Endodermal cell (in vitro differentiated cells): Measurements from ENCODE around the gene CREB3L2. TPM values are rescaled to one million over a fixed set of nuclear protein-coding genes. Genes with fewer than 3 reads are reported as not detected.
"Not testable (repeated sequence)": the region's sequence is repeated elsewhere in the genome, so short reads cannot be mapped to it uniquely, and the experiment has no call there.

Experiments used
- DNase-seq: peaks from one replicate; pipeline ENCODE4 v3.0.0-alpha.2; 2017
- H3K27ac ChIP-seq: 2 replicates; pipeline ENCODE4 v1.5.1; 2013; ENCODE audit warnings: mild to moderate bottlenecking, low read depth, low read length, moderate library complexity
- H3K27me3 ChIP-seq: 2 replicates; pipeline ENCODE4 v1.6.1; 2013; ENCODE audit warnings: mild to moderate bottlenecking, low read length, moderate library complexity; ENCODE audit not compliant: insufficient read depth, control insufficient read depth, poor library complexity, severe bottlenecking
- H3K36me3 ChIP-seq: 2 replicates; pipeline ENCODE4 v1.7.0; 2013; ENCODE audit warnings: mild to moderate bottlenecking, low read length, moderate library complexity; ENCODE audit not compliant: control insufficient read depth, insufficient read depth
- H3K4me1 ChIP-seq: one replicate; pipeline ENCODE4 v1.7.0; 2013; ENCODE audit warnings: low read length; ENCODE audit not compliant: control insufficient read depth, insufficient read depth
- H3K4me3 ChIP-seq: 2 replicates; pipeline ENCODE4 v1.5.1; 2013; ENCODE audit warnings: mild to moderate bottlenecking, low read length, moderate library complexity
- H3K9ac ChIP-seq: 2 replicates; pipeline ENCODE4 v1.6.1; 2013; ENCODE audit warnings: mild to moderate bottlenecking, low read length, moderate library complexity; ENCODE audit not compliant: poor library complexity, severe bottlenecking; ENCODE audit errors: extremely low read depth
- H3K9me3 ChIP-seq: 2 replicates; pipeline ENCODE4 v1.6.1; 2013; ENCODE audit warnings: mild to moderate bottlenecking, low read length, moderate library complexity; ENCODE audit not compliant: control insufficient read depth
- H3K27ac Mint-ChIP-seq: 2 replicates; pipeline ENCODE4 v1.8.0; 2020; ENCODE audit warnings: mixed read lengths
- H3K27me3 Mint-ChIP-seq: 2 replicates; pipeline ENCODE4 v1.8.0; 2021; ENCODE audit warnings: mild to moderate bottlenecking, mixed read lengths; ENCODE audit not compliant: insufficient read depth
- H3K36me3 Mint-ChIP-seq: 2 replicates; pipeline ENCODE4 v1.8.0; 2020; ENCODE audit warnings: low read depth, mixed read lengths
- H3K4me1 Mint-ChIP-seq: 2 replicates; pipeline ENCODE4 v1.8.0; 2020; ENCODE audit warnings: mixed read lengths
- H3K4me3 Mint-ChIP-seq: 2 replicates; pipeline ENCODE4 v1.8.0; 2020; ENCODE audit warnings: mild to moderate bottlenecking, moderate library complexity, mixed read lengths
- H3K9me3 Mint-ChIP-seq: 2 replicates; pipeline ENCODE4 v1.8.0; 2020; ENCODE audit warnings: mild to moderate bottlenecking, mixed read lengths
- CTCF ChIP-seq: fragments of 200-600 bp; sonication (generic); conservative IDR thresholded peaks from 2 replicates; pipeline ENCODE4 v1.5.0; 2021; ENCODE audit warnings: antibody characterized with exemption, mild to moderate bottlenecking
- WGBS, 2 experiments: methylation state at CpG; one replicate each; pipeline versions ENCODE4 v1.1.5 to v1.1.7; 2013; ENCODE audit warnings: missing lambda C conversion rate in 2 of 2, mixed read lengths in 1 of 2; ENCODE audit not compliant: insufficient coverage in 1 of 2, insufficient read length in 1 of 2; 5-methylcytosine and 5-hydroxymethylcytosine counted together
- total RNA-seq, 2 donors: library from RNA; stranded (reverse); fragmentation: NEBNext Ultra II Directional in 1 of 2; extraction: Animal tissue kit (Norgen Biotek cat#: 25700) in 1 of 2; gene quantifications; 2 replicates in 1 of 2; 3 replicates in 1 of 2; pipeline ENCODE4 v1.2.1, GENCODE V29; 2021

The CREB3L2 gene
- total RNA-seq, 2 donors from 2014 or later, result 48.2 to 80.2 TPM

GRCh38 chr7:137834552-137834951 is 167.3 kb downstream of the CREB3L2 start:
- DNase-seq, result no peak
- H3K36me3 ChIP-seq, result no peaks in the 10 kb centered on the region
- Mint-ChIP-seq H3K4me1 (peaks cover 5% of the 10 kb centered on the region), H3K9me3 (peaks cover 39% of the 10 kb centered on the region), H3K36me3 (peaks cover 14% of the 10 kb centered on the region), H3K27ac (no peak overlapping the region), H3K4me3 (no peak overlapping the region), H3K27me3 (peaks cover 2% of the 10 kb centered on the region)
- peaks cover 24% of the 10 kb centered on the region for H3K9me3 ChIP-seq
- H3K27me3 ChIP-seq, result no peaks in the 10 kb centered on the region
- 84 to 100% methylated on average over 1 of the region's 1 CpG for WGBS, 2 experiments
- no peak overlapping the region for H3K9ac ChIP-seq
- no peak for TF ChIP-seq CTCF
- no peak overlapping the region for H3K4me3 ChIP-seq
- no peaks in the 10 kb centered on the region for H3K4me1 ChIP-seq
- no peak overlapping the region for H3K27ac ChIP-seq

- H3K4me3 Mint-ChIP-seq, DNase-seq, H3K36me3 ChIP-seq, H3K4me1 ChIP-seq, H3K27ac Mint-ChIP-seq, H3K27ac ChIP-seq, H3K4me3 ChIP-seq, H3K4me1 Mint-ChIP-seq, H3K9ac ChIP-seq, H3K27me3 Mint-ChIP-seq, H3K27me3 ChIP-seq: not testable (repeated sequence)
- H3K36me3 Mint-ChIP-seq, result peaks cover 14% of the 10 kb centered on the region
- H3K9me3 ChIP-seq, result peaks cover 24% of the 10 kb centered on the region
- WGBS, 2 experiments, result 85% methylated on average over 2 of the region's 2 CpGs; no CpG with 5 or more reads in 1 of the 2 experiments
- H3K9me3 Mint-ChIP-seq, result peaks cover 39% of the 10 kb centered on the region
Measured at GRCh38 chr7:137832990-137833389, 168.9 kb downstream of the CREB3L2 start.

GRCh38 chr7:137832382-137832781 is 169.5 kb downstream of the CREB3L2 start:
- no peak overlapping the region for H3K27ac ChIP-seq
- H3K27me3 ChIP-seq, result no peaks in the 10 kb centered on the region
- H3K36me3 Mint-ChIP-seq, result peaks cover 14% of the 10 kb centered on the region
- peaks cover 39% of the 10 kb centered on the region for H3K9me3 Mint-ChIP-seq
- H3K36me3 ChIP-seq, result no peaks in the 10 kb centered on the region
- TF ChIP-seq CTCF, result no peak
- H3K4me3 Mint-ChIP-seq, result no peak overlapping the region
- no peak overlapping the region for H3K27ac Mint-ChIP-seq
- H3K4me1 Mint-ChIP-seq, result no peaks in the 10 kb centered on the region
- no peaks in the 10 kb centered on the region for H3K4me1 ChIP-seq
- DNase-seq, result no peak
- peaks cover 24% of the 10 kb centered on the region for H3K9me3 ChIP-seq
- H3K9ac ChIP-seq, result no peak overlapping the region
- WGBS, 2 experiments, result 86 to 98% methylated on average over 2 of the region's 2 CpGs
- H3K4me3 ChIP-seq, result no peak overlapping the region
- peaks cover 4% of the 10 kb centered on the region for H3K27me3 Mint-ChIP-seq

GRCh38 chr7:137831555-137831954 is 170.3 kb downstream of the CREB3L2 start:
- not testable (repeated sequence) for H3K27me3 Mint-ChIP-seq, H3K9ac ChIP-seq

More at GRCh38 chr7:137831555-137831954, 170.3 kb downstream of the CREB3L2 start:
- H3K9me3 Mint-ChIP-seq, result peaks cover 39% of the 10 kb centered on the region
- not testable (repeated sequence) for DNase-seq, H3K27ac ChIP-seq, H3K27me3 ChIP-seq, H3K36me3 ChIP-seq, H3K4me3 Mint-ChIP-seq, H3K4me1 ChIP-seq, H3K4me1 Mint-ChIP-seq, H3K27ac Mint-ChIP-seq, H3K4me3 ChIP-seq
- H3K9me3 ChIP-seq, result peaks cover 24% of the 10 kb centered on the region
- H3K36me3 Mint-ChIP-seq, result peaks cover 14% of the 10 kb centered on the region
- WGBS, 2 experiments, result 83% methylated on average over 1 of the region's 1 CpG; no CpG with 5 or more reads in 1 of the 2 experiments
